Measurements from ENCODE around the gene RARRES2.

The RARRES2 gene

DNA sequence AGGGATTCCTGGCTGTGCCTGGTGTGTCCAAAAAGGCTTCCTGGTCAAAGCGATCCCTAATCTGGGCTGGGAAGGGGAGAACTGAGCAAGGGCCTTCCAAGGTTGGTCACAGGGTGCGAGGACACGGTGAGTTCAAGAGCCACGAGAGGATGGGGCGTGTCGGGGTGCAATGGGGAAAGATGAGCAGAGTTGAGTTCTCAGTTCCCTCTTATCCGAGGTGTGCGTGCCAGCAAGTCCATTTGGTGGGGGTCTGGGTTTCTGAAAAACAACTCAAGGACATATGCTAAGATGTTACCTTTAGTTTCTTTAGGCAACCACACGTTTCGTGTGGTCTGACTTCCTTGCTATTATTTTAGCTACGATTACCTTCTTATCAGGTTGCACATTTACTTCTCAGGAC lies 39.0 kb upstream of the RARRES2 start:
- Mint-ChIP-seq H3K9me3 (no peaks in the 10 kb centered on the region), H3K4me3 (peak overlapping the region; percentile 95), H3K27ac (no peak overlapping the region), H3K4me1 (ENCODE audit: low read depth) (peaks cover 35% of the 10 kb centered on the region), H3K36me3 (ENCODE audit: low read depth) (peaks cover 8% of the 10 kb centered on the region), H3K27me3 (ENCODE audit: low read depth) (no peaks in the 10 kb centered on the region)

GRCh38 chr7:150379441-150380379 lies 38.3 kb upstream of the RARRES2 start:
- Mint-ChIP-seq H3K36me3 (ENCODE audit: low read depth) (peaks cover 8% of the 10 kb centered on the region), H3K27ac (peak overlapping the region; percentile 75), H3K4me1 (ENCODE audit: low read depth) (peaks cover 35% of the 10 kb centered on the region), H3K9me3 (no peaks in the 10 kb centered on the region), H3K27me3 (ENCODE audit: low read depth) (no peaks in the 10 kb centered on the region), H3K4me3 (peak overlapping the region; percentile 95)

- Mint-ChIP-seq H3K27me3 (ENCODE audit: low read depth) (no peaks in the 10 kb centered on the region), H3K36me3 (ENCODE audit: low read depth) (peaks cover 10% of the 10 kb centered on the region), H3K27ac (peak within 1 kb of the TSS; percentile 75), H3K9me3 (no peaks in the 10 kb centered on the region), H3K4me1 (ENCODE audit: low read depth) (peaks cover 37% of the 10 kb centered on the region), H3K4me3 (peak within 1 kb of the TSS; percentile 95)
Observed at GRCh38 chr7:150378853-150379440, 37.5 kb upstream of the RARRES2 start, which contains the start of gene ZNF775. Gene ZNF775, plus strand, starts transcription at chr7:150379330. Its CDS starts 9,141 bp downstream, at chr7:150388471.

- H3K9me3 Mint-ChIP-seq: no peaks in the 10 kb centered on the region
- no peaks in the 10 kb centered on the region for H3K27me3 Mint-ChIP-seq (ENCODE audit: low read depth)
- H3K36me3 Mint-ChIP-seq (ENCODE audit: low read depth): peaks cover 12% of the 10 kb centered on the region
- peaks cover 40% of the 10 kb centered on the region for H3K4me1 Mint-ChIP-seq (ENCODE audit: low read depth)
- peak overlapping the region; percentile 59 for H3K27ac Mint-ChIP-seq
- H3K4me3 Mint-ChIP-seq: peak overlapping the region; percentile 80
Observed at GRCh38 chr7:150378115-150378852, 36.9 kb upstream of the RARRES2 start.

GRCh38 chr7:150377635-150378034 lies 36.2 kb upstream of the RARRES2 start:
- peaks cover 39% of the 10 kb centered on the region for H3K4me1 Mint-ChIP-seq (ENCODE audit: low read depth)

GRCh38 chr7:150377196-150377595 lies 35.8 kb upstream of the RARRES2 start:
- no peaks in the 10 kb centered on the region for H3K27me3 Mint-ChIP-seq (ENCODE audit: low read depth)
- H3K4me3 Mint-ChIP-seq: peak overlapping the region; percentile 80
- no peak overlapping the region for H3K27ac Mint-ChIP-seq
- H3K4me1 Mint-ChIP-seq (ENCODE audit: low read depth): peaks cover 38% of the 10 kb centered on the region
- H3K9me3 Mint-ChIP-seq: no peaks in the 10 kb centered on the region
- H3K36me3 Mint-ChIP-seq (ENCODE audit: low read depth): peaks cover 17% of the 10 kb centered on the region

More at GRCh38 chr7:150377635-150378034, 36.2 kb upstream of the RARRES2 start:
- peak overlapping the region; percentile 80 for H3K4me3 Mint-ChIP-seq
- H3K27ac Mint-ChIP-seq: peak overlapping the region; percentile 63
- no peaks in the 10 kb centered on the region for H3K9me3 Mint-ChIP-seq
- H3K27me3 Mint-ChIP-seq (ENCODE audit: low read depth): no peaks in the 10 kb centered on the region
- peaks cover 15% of the 10 kb centered on the region for H3K36me3 Mint-ChIP-seq (ENCODE audit: low read depth)

- Mint-ChIP-seq H3K4me3 (peak overlapping the region; percentile 16), H3K9me3 (no peaks in the 10 kb centered on the region), H3K27me3 (ENCODE audit: low read depth) (no peaks in the 10 kb centered on the region), H3K4me1 (ENCODE audit: low read depth) (peaks cover 38% of the 10 kb centered on the region), H3K36me3 (ENCODE audit: low read depth) (peaks cover 17% of the 10 kb centered on the region), H3K27ac (peak overlapping the region; percentile 16)
Observed at GRCh38 chr7:150376560-150376959, 35.1 kb upstream of the RARRES2 start.

GRCh38 chr7:150375662-150376521 lies 34.5 kb upstream of the RARRES2 start:
- peaks cover 17% of the 10 kb centered on the region for H3K36me3 Mint-ChIP-seq (ENCODE audit: low read depth)
- H3K27me3 Mint-ChIP-seq (ENCODE audit: low read depth): no peaks in the 10 kb centered on the region
- peaks cover 37% of the 10 kb centered on the region for H3K4me1 Mint-ChIP-seq (ENCODE audit: low read depth)
- H3K27ac Mint-ChIP-seq: peak overlapping the region; percentile 16
- no peaks in the 10 kb centered on the region for H3K9me3 Mint-ChIP-seq
- peak overlapping the region; percentile 16 for H3K4me3 Mint-ChIP-seq

DNA sequence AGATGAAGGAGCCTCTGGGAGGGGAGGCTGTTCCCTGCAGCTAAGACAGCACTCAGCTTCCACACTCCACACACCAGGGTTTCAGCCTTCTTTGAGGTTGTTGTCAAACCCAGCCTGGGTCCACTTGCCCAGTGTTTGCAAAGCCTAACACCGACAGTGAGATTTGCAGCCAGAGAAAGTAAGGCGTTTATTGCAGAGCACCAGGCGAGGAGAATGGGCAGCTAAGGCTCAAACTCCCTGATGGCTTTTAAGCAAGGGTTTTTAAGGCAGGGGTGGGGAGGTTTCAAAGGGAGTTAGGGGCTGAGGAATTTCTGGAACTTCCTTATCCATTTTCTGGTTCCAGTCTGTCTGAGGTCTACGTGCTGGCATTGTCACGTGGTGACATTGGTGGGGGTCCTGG lies 33.0 kb upstream of the RARRES2 start:
- Mint-ChIP-seq H3K27ac (no peak overlapping the region), H3K36me3 (ENCODE audit: low read depth) (peaks cover 16% of the 10 kb centered on the region), H3K4me3 (no peak overlapping the region), H3K27me3 (ENCODE audit: low read depth) (no peaks in the 10 kb centered on the region), H3K4me1 (ENCODE audit: low read depth) (peaks cover 35% of the 10 kb centered on the region), H3K9me3 (no peaks in the 10 kb centered on the region)

- peaks cover 16% of the 10 kb centered on the region for H3K36me3 Mint-ChIP-seq (ENCODE audit: low read depth)
- H3K4me1 Mint-ChIP-seq (ENCODE audit: low read depth): peaks cover 37% of the 10 kb centered on the region
- H3K9me3 Mint-ChIP-seq: no peaks in the 10 kb centered on the region
- no peak overlapping the region for H3K4me3 Mint-ChIP-seq
- no peaks in the 10 kb centered on the region for H3K27me3 Mint-ChIP-seq (ENCODE audit: low read depth)
- H3K27ac Mint-ChIP-seq: no peak overlapping the region
Observed at GRCh38 chr7:150374026-150374425, 32.6 kb upstream of the RARRES2 start.

GRCh38 chr7:150373049-150373801 lies 31.8 kb upstream of the RARRES2 start:
- Mint-ChIP-seq H3K4me3 (no peak overlapping the region), H3K27me3 (ENCODE audit: low read depth) (no peaks in the 10 kb centered on the region), H3K9me3 (no peaks in the 10 kb centered on the region), H3K27ac (no peak overlapping the region), H3K36me3 (ENCODE audit: low read depth) (peaks cover 16% of the 10 kb centered on the region), H3K4me1 (ENCODE audit: low read depth) (peaks cover 37% of the 10 kb centered on the region)

DNA sequence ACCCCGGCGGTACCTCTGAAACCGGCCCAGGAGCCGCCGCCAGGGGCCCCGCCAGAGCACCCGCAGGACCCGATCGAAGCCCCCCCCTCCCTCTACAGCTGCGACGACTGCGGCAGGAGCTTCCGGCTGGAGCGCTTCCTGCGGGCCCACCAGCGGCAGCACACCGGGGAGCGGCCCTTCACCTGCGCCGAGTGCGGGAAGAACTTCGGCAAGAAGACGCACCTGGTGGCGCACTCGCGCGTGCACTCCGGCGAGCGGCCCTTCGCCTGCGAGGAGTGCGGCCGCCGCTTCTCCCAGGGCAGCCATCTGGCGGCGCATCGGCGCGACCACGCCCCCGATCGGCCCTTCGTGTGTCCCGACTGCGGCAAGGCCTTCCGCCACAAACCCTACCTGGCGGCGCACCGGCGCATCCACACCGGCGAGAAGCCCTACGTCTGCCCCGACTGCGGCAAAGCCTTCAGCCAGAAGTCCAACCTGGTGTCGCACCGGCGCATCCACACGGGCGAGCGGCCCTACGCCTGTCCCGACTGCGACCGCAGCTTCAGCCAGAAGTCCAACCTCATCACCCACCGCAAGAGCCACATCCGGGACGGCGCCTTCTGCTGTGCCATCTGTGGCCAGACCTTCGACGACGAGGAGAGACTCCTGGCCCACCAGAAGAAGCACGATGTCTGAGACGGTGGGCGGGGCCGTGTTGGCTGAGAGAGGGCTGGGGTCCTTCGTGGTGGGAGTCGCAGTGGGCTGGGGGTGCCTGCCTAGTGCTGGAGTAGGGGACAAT lies 31.0 kb upstream of the RARRES2 start:
- no peaks in the 10 kb centered on the region for H3K27me3 Mint-ChIP-seq (ENCODE audit: low read depth)
- H3K4me1 Mint-ChIP-seq (ENCODE audit: low read depth): peaks cover 35% of the 10 kb centered on the region
- no peaks in the 10 kb centered on the region for H3K9me3 Mint-ChIP-seq
- no peak overlapping the region for H3K27ac Mint-ChIP-seq
- no peak overlapping the region for H3K4me3 Mint-ChIP-seq
- peaks cover 16% of the 10 kb centered on the region for H3K36me3 Mint-ChIP-seq (ENCODE audit: low read depth)

DNA sequence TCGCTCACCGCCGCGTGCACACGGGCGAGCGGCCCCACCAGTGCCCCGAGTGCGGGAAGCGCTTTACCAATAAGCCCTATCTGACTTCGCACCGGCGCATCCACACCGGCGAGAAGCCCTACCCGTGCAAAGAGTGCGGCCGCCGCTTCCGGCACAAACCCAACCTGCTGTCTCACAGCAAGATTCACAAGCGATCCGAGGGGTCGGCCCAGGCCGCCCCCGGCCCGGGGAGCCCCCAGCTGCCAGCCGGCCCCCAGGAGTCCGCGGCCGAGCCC lies 30.5 kb upstream of the RARRES2 start:
- Mint-ChIP-seq H3K27ac (no peak overlapping the region), H3K27me3 (ENCODE audit: low read depth) (no peaks in the 10 kb centered on the region), H3K4me3 (no peak overlapping the region), H3K4me1 (ENCODE audit: low read depth) (peaks cover 36% of the 10 kb centered on the region), H3K36me3 (ENCODE audit: low read depth) (peaks cover 16% of the 10 kb centered on the region), H3K9me3 (no peaks in the 10 kb centered on the region)

Measured in T-helper 1 cell treated with Interleukin-12 subunit alpha and Interleukin-12 subunit beta and Interleukin-4 antibody, amounts not matched to agents 30 μg/mL and 1 μg/mL, for 36 hours (primary cell).